Measurements from ENCODE around the gene CA6.
"Not testable (repeated sequence)": the region's sequence is repeated elsewhere in the genome, so short reads cannot be mapped to it uniquely, and the experiment has no call there.

CA6 gene
- total RNA-seq = 0 to 0.18 reads per million in 2 experiments

DNA sequence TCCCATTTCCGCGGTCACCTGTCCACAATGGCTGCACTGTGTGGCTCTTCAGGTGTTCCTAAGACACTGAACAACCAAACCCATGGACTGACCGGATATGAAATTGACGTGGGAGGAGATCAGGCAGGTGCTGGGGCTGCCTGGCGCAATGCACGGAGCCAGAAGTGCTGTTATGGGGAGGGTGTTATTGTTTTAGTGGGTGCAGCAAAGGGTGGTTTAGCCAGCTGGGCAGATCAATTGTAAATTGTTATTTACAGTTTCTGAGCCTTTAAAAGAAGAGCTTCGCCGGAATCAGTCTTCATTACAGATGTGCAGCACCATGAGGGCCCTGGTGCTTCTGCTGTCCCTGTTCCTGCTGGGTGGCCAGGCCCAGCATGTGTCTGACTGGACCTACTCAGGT lies at the start of gene CA6:
CA6 (plus strand) TSS at position 301 of the 400 bp plus-strand sequence; CDS start at position 320, 19 bp downstream.
- DNase-seq (ENCODE audit: low read depth) = no peak

DNA sequence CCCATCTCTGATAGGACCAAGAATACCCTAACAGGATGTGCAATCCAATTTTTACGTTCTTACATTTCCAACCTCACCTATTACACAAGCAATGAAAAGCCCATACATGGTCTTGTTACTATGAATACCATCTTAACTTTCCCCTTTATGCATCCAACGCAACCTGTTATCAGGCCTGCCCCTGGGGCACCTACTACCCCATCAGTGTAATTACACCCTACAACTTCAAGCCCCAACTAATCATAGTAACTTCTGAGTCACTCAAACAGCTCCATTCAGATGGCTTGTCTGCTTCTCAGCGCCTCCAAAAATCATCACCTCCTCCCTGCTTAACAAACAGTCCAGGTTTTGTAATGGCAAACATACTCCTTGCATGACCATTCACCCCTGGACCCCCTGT lies 48.9 kb upstream of the CA6 start:
- DNase-seq (ENCODE audit: low read depth) = not testable (repeated sequence)

GRCh38 chr1:8897505-8897904 lies 48.2 kb upstream of the CA6 start:
- DNase-seq (ENCODE audit: low read depth) = not testable (repeated sequence)

GRCh38 chr1:8898418-8898817 lies 47.2 kb upstream of the CA6 start:
- not testable (repeated sequence) for DNase-seq (ENCODE audit: low read depth)

GRCh38 chr1:8899046-8899445 lies 46.6 kb upstream of the CA6 start:
- no peak for DNase-seq (ENCODE audit: low read depth)

DNA sequence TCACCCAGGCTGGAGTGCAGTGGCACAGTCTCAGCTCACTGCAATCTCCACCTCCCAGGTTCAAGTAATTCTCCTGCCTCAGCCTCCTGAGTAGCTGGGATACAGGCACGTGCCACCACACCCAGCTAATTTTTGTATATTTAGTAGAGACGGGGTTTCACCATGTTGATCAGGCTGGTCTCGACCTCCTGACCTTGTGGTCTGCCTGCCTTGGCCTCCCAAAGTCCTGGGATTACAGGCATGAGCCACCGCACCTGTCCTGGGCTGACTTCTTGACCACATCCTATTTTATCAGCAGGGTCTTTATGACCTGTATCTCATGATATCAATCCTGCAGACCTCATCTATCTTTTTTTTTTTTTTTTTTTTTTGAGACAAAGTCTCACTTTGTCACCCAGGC lies 45.0 kb upstream of the CA6 start:
- not testable (repeated sequence) for DNase-seq (ENCODE audit: low read depth)

- no peak for DNase-seq (ENCODE audit: low read depth)
Observed at GRCh38 chr1:8902765-8903164, 42.9 kb upstream of the CA6 start.

- DNase-seq (ENCODE audit: low read depth) = no peak
Observed at GRCh38 chr1:8903410-8903809, 42.3 kb upstream of the CA6 start.

DNA sequence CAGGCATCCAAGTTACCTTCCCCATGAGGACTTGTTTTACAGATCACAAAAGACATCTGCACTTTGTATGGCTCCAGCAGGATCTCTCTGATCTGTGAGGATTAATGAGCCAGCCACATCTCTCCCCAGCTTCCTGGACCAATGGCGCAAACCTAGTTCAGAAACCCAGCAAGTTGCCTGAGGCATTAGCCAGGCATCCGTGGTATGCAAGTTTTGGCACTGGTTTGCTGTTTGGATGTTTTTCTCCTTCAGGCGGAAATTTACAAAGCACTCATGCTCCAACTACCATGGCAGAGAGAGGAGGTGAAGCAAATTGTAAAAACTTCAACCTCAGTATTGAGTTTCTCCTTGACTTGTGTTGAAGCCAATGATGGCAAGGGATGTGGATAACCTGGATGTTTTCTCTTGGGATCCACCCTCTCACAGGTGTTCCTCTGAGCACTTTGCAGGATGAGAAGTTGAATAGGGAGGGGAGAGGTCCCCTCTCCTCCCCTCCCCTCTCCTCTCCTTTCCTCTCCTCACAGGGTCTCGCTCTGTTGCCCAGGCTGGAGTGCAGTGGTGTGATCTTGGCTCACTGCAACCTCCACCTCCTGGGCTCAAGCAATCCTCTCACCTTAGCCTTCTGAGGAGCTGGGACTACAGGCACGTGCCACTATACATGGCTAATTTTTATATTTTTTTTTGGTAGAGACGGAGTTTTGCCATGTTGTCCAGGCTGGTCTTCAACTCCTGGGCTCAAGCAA lies 41.6 kb upstream of the CA6 start:
- no peak for DNase-seq (ENCODE audit: low read depth)

DNA sequence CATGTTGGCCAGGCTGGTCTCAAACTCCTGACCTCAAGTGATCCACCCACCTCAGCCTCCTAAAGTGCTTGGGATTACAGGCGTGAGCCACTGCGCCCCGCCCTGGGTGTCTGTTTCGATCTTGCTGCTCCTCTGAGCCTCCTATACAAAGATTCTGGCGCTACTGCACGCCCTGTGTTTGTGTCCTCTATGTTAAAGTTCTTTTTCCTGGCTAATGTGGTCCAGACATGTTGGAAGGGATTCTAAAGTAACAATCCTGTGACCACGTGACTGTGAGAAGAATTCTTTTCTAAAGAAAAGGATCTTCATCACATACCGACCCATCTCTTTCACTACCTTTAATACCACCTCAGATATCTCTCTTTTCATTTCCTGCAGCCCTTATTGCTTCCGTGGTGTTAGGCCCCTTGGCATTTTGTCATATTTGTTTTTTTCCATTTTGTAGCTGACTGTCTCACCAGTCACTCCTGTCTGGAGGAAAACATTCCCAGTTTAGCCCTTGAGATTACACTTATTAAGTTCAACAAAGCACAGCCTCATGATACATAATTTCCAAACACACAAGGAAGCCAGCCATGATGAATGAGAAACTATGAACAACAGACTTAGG lies 40.0 kb upstream of the CA6 start:
- no peak for DNase-seq (ENCODE audit: low read depth)

- DNase-seq (ENCODE audit: low read depth) = no peak
Observed at GRCh38 chr1:8908388-8909151, 37.1 kb upstream of the CA6 start.

- DNase-seq (ENCODE audit: low read depth) = no peak
Observed at GRCh38 chr1:8910331-8910730, 35.3 kb upstream of the CA6 start.

GRCh38 chr1:8910914-8911313 lies 34.8 kb upstream of the CA6 start:
- no peak for DNase-seq (ENCODE audit: low read depth)

DNA sequence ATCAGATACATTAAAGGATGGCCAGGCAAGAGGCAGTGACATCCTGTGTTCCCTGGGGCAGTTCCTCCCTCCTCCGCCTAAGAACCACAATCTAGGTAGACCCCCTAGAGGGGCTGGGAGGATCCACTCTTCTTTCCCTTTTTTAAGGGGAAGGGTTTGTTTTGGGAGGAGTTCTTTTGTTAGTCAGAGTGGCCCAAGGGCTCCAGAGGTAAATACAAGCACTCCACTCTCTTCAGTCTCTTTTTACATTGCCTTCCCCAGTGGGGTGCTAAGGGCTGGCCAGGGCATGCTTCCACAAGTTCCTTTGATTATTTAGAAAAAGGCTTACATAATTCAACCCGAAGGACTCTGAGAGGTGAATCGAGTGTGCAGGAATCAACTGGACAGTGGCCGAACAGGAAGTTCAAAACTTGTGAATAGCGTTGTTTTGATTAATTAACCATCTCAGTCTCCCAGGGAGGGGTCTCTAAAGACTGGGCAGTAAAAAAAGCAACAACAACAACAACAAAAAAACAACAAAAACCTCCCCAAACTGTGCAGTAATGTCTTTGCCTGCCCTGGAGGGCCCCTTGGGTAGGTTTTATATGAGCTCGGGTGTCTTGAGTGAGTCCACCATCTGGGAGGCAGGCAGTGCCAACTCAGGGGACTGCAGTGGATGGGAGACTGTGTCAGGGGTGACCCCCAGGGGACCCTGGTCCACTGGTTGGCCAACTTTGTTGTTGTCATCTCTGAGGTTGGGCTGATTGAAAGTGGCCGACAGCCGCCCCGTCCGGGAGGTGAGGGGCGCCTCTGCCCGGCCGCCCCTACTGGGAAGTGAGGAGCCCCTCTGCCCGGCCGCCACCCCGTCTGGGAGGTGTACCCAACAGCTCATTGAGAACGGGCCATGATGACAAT lies 34.0 kb upstream of the CA6 start:
- no peak for DNase-seq (ENCODE audit: low read depth)

DNA sequence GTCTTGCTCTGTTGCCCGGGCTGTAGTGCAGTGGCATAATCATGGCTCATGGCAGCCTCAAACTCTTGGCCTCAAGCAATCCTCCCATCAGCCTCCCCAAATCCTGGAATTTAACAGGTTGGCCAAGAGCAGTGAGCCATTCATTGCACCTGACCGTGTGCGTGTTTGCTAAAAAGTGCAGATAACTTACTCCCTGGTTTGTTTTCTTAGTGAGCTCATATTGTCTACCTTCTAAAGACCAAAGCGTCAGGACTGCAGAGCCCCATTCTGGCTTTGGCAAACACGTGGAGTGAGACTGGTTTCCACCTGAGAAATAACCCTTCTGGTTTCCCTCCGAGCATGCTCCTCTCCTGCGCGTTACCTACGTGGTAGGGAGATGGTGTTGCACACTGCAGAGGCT lies 32.2 kb upstream of the CA6 start:
- DNase-seq (ENCODE audit: low read depth) = no peak

DNA sequence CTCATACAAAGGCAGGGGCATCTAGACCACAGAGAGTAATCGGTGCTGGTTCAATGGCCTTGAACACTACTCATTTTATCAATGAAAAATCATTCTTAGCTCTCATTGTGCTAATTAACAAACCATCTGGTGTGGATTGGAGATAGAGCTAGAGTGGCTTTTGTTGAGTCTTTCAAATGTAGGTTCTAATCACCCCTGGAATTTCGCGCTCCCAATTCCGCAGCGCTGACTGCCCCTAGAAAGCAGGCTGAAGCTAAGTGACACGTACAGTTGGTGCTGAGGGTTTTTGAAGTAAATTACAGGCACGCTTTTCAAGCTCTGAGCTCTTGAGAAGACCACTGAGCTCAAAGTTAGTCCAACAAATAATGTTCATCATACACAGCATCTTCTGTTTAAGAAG lies 31.2 kb upstream of the CA6 start:
- no peak for DNase-seq (ENCODE audit: low read depth)

DNA sequence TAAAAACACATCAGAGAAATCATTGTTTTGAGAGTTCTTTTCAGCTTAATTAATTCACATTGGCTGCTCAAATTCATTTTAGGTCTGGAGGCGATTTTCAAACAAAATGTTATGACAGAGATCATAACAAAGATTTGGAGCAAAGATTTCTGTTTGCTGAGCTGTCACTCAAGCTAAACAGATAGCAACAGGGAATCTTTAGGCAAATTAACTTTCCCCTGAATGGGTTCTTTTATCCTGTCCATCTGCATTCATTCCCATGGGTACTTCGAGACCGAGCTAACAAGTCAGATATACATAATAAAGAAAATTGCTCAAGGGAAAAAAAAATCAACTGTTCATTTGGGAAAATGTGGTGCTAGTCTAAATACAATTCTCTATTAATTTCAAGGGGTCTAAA lies 30.2 kb upstream of the CA6 start:
- no peak for DNase-seq (ENCODE audit: low read depth)

- not testable (repeated sequence) for DNase-seq (ENCODE audit: low read depth)
Observed at GRCh38 chr1:8917536-8917935, 28.1 kb upstream of the CA6 start.

DNA sequence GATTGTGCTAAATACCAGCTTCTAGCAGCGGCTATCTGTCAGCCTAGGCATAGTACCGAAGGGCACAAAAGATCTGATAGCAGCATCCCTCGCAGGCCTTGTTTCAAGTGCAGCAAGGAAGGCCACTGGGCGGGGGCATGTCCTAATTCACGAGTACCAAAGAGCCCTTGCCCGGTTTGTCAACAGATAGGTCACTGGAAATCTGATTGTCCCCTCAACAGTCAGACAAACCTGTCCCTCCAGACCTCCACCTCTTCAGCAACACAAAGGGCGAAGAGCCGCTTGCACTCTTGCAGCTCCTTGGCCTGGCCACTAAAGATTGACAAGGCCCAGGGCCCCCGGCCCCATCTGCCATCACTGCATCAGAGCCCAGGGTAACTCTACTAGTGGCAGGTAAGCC lies 22.7 kb upstream of the CA6 start:
- no peak for DNase-seq (ENCODE audit: low read depth)

GRCh38 chr1:8925406-8925805 lies 20.3 kb upstream of the CA6 start:
- no peak for DNase-seq (ENCODE audit: low read depth)

GRCh38 chr1:8925960-8926359 lies 19.7 kb upstream of the CA6 start:
- no peak for DNase-seq (ENCODE audit: low read depth)

All from T follicular helper cell (primary cell).